Esophagus mucosa (tissue), 1 donor: Measurements from ENCODE around the gene USPL1. TPM values are rescaled to one million over a fixed set of nuclear protein-coding genes. Genes with fewer than 3 reads are reported as not detected.
"Not testable (repeated sequence)": the region's sequence is repeated elsewhere in the genome, so short reads cannot be mapped to it uniquely, and the experiment has no call there.

Source experiments
- ATAC-seq: fragments of 200-7000 bp; cut with Tn5 transposase; one replicate; pipeline ENCODE4 v1.9.1; 2020
- total RNA-seq: library from RNA; stranded (reverse); gene quantifications from one replicate; pipeline ENCODE4 v1.2.4, GENCODE V29; 2023
- donor health status: DM: yes; HTN: yes; CAD: no.

The USPL1 gene
- total RNA-seq, 1 donor from 2014 or later, result 5.7 TPM

DNA sequence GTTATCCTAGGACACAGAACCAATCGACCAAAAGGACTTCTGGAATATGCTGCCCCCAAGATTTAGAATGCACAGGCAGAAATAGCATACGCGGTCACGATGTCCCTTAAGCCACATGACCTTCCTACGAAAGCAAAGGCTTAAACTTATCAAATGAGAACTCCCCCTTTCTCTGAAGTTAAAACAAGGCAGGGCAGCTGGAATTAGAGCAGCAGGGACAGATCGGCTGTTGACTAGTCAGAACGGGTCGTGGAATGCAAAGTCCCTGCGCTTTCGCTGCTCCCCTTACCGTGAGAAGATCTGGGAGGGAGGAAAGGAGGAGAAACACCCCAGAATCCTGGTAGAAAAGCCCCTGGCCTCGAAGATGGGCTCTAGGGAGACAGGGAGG lies 799 bp upstream of the USPL1 start:
- ATAC-seq, result peak; percentile 62

DNA sequence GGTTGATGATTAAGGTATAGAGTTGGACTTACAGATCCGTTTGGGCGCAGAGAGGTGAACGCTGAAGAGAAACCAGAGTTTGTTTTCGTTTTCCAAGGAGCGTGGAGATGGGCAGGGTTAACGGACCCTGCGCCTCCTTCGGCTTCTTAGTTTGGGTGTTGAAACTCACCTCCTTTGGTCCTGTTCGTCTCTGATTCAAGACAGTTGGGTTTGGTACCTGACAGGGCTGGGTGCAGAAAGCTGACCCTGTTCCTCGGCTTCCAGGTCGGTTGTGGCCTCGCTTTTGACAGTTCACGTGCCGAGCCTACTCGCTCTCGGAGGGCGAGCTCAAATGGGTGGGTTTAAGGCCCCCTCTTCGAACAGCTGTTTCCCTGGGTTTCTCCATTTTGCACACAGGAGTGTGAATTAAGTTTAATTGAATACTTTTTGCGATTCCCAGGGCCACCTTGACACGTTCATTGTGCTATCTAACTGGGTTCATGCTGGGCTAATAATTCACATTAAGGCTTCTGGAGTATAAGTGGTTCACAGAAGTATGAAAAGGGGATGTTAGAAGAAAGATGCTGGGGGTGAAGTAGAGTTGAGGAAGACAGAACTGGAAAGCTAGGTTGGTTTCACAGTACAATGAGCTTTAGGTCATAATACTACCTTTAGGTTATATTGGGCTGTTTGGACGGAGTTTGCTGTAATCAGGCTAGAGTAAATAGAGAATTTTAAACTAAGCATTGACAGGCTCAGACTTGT lies 638 bp downstream of the USPL1 start:
- no peak for ATAC-seq

DNA sequence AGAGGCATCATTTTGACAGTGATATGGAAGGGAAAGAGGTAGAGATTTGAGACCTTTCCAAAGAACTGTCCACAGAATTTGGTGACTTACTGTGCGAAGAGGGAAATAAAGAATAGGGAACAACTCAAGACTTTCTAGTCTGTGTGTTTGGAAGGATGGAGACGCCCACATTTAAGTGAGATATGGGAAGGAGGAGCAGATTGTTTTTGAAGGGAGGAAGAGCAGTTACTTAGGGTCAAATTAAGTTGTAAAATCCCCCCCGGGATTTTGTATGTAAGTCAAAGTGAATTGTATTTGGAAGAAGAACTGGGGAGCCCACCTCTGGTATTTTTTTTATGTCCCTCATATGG lies 1.2 kb downstream of the USPL1 start:
- ATAC-seq, result no peak

DNA sequence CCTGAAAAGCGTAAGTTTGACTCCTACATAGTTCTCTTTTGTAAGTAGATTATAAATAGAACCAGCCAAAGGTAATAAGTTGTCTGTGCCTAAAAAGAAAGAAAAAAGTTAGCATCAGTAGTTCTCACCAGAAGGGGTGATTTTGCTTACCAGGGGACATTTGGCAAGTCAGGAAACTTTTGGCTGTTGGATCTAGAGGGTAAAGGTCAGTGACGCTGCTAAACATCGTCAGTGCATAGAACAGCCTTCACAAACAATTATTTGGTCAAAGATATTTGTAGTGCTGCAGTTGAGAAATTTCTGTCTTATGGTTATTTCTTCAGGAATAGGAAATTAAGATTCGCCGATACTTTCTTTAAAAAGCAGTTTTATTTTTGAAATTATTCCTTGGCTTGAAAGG lies 2.0 kb downstream of the USPL1 start:
- no peak for ATAC-seq

DNA sequence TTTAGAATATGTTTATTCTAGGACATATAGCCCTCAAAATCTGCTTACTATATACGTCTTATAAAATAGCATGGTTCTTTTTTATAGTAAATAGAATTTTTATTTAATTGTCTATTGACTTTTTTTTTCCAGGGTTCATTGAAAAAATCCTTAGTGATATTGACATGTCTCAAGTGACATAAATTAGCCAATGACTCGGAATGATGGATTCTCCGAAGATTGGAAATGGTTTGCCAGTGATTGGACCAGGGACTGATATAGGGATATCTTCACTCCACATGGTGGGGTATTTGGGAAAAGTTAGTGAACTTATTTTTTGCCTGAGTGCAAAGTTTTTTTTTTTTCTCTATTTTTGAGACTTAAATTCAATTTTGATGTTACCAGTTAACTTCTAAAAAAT lies 3.2 kb downstream of the USPL1 start:
- no peak for ATAC-seq

DNA sequence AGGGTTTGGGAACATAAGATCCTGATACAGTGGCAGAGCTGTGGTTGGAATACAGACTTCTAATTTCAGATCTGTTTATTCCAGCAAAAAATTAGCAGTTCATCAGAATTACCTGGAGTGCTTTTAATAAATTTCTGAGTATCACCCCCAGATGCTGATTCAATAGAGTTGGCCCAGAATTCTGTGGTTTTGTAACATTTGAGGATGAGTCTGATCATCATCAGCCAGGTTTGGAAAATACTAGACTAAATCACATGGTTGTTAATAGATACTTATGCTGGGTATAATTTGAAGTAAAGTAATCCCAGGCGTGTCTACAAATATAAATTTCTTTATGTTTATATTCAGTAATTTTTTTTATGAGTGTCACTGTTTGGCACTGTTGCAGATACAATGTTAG lies 4.8 kb downstream of the USPL1 start:
- ATAC-seq, result no peak

- ATAC-seq, result no peak
Observed at GRCh38 chr13:30623392-30623791, 5.7 kb downstream of the USPL1 start.

- no peak for ATAC-seq
Observed at GRCh38 chr13:30624630-30625029, 6.9 kb downstream of the USPL1 start.

GRCh38 chr13:30629527-30629926 lies 11.8 kb downstream of the USPL1 start:
- ATAC-seq, result no peak

GRCh38 chr13:30633861-30634260 lies 16.1 kb downstream of the USPL1 start:
- ATAC-seq, result no peak

- no peak for ATAC-seq
Observed at GRCh38 chr13:30634838-30635237, 17.1 kb downstream of the USPL1 start.

DNA sequence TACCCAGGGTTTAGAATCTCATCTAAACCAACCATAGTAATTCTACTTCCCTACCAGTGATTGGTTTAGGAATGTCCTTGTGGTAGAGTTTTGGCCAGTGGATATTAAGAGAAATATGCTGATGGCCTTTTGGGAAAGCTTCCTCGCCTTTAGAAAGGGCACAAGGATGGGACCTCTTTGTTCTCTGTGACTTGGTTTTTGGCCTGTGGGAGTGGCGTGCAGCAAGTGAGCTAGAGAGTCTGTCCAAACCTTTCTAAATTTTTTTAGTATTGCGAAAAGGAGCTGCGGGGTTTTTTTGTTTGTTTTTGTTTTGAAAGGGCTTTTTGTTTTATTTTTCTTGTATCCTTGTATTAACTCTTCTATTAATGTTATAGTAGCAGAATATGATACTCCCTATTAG lies 20.6 kb downstream of the USPL1 start:
- ATAC-seq, result no peak

- ATAC-seq, result no peak
Observed at GRCh38 chr13:30639671-30640070, 22.0 kb downstream of the USPL1 start.

- ATAC-seq, result not testable (repeated sequence)
Observed at GRCh38 chr13:30641173-30641572, 23.5 kb downstream of the USPL1 start.

DNA sequence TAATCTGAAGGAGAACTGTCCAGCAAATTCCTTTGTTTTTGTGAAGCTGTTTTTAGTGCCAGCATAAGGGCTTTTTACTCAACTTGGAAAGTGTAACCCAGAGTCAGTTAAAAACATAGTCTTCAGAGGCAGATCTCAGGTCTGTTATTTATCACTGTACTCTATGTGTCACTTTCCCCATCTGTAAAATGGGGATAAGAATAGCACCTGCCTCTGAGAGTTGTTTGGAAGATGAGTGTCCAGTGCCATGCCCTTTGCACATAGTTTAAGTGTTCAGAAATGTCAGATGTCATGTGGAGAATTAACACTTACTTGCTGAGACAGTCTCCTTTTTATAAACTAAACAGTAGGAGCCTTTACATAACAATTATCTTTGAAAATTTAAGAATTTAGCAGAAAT lies 27.9 kb downstream of the USPL1 start:
- ATAC-seq, result no peak

DNA sequence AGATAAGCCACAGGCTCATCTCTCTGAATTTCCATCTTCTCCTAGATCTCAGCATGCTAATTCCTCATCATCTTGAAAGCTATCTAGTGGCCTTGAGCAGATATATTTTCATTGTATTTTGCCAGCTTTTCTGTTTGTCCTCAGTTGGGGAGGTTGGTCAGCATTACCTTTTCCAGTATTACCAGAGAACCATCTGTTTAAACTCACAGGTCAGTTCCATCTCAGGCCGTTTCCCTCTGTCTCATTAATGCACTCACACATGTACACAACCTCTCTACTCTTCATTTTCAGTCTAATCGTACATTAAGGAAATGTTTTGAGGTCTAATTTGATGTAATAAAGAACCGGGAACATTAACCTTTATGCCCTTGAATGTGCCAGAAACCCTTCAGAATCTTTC lies 29.7 kb downstream of the USPL1 start:
- ATAC-seq, result no peak

DNA sequence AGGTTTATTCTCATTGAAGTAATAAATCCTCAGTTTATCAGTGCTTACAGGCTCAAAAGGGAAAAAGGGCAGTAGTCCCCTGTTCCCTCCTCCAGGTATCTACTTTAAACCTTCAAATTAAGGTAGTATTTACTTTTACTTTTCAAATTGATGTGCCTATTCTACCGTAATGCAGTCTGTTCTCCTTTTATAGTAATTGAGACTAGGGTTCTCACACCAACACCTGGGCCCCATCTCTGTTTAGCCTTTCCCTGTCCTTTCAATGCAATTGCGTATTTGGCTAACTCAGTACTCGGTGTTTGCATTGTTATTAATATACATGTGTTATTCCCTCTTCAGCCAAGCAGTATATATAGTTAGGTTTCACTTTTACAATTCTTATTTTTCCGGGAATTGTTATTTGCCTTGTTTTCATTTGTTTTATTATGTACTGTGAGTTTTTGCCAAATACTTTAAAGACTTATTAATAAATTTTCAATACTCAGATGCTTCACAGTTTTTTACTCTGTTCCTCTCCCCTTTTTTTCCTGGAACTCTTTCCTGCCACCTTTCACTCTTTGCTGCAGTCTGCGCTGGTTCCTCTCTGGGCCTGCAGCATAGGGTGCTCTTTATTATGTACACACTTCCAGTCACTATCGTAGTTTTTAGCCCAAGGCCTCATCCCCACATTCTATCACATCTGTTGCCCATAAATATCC lies 30.3 kb downstream of the USPL1 start:
- ATAC-seq, result no peak

GRCh38 chr13:30648522-30649012 lies 30.8 kb downstream of the USPL1 start:
- ATAC-seq, result no peak

DNA sequence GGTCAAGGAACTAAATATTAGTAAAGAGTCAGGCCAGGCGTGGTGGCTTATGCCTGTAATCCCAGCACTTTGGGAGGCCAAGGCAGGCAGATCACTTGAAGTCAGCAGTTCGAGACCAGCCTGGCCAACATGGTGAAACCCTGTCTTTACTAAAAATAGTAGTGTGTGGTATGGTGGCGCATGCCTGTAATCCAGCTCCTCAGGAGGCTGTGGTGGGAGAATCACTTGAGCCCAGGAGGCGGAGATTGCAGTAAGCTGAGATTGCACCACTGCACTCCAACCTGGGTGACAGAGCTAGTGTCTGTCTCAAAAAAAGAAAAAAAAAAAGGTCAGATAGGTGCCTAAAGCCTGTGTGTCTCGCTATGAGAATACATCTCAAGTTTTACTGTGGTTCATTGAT lies 33.9 kb downstream of the USPL1 start:
- not testable (repeated sequence) for ATAC-seq

- ATAC-seq, result no peak
Observed at GRCh38 chr13:30652746-30653386, 35.1 kb downstream of the USPL1 start.

GRCh38 chr13:30654430-30654829 lies 36.7 kb downstream of the USPL1 start:
- no peak for ATAC-seq

- ATAC-seq, result no peak
Observed at GRCh38 chr13:30656178-30656577, 38.5 kb downstream of the USPL1 start.

GRCh38 chr13:30659980-30660379 lies 42.3 kb downstream of the USPL1 start:
- peak; percentile 32 for ATAC-seq

DNA sequence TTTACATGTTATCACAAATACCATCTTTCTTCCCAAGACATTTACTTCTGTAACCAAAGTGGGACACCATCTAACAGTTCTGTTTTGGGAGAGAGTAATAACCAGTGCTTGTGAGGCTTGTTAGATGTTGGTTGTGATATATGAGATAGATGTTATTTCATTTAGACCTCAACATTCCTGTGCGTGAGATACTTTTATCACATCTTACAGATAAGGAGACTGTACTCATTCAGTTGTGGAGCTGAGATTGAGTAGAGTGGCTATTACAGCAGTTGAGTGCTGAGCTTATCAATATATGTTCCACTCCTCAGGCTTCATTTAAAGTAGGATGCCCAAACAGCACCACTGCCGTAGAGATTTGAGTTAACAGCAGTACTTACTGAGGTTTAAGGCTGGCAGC lies 43.1 kb downstream of the USPL1 start:
- no peak for ATAC-seq
